ENCODE measurements around the gene SLC18A3.

The SLC18A3 gene

DNA sequence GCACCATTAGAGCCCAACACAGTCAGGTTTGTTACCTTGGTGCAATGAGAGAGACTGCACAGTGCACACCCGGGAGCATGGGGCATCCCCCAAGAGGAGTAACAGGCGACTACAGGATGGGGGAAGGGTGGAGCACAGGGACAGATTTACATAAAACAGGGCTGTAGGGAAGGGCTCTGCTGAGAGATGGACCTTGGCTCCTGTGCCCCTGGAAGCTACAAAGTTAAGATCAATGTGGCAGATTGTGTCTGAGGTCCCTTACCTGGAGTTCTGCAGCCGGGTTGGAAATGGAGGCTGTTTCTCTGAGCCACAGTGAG, 13.7 kb upstream of the SLC18A3 start:
- TF ChIP-seq REST (IDR thresholded peaks at IDR 0.05; ENCODE audit: insufficient replicate concordance, low read depth) (no peak), SPI1 (IDR thresholded peaks at IDR 0.05; ENCODE audit: borderline replicate concordance, low read depth) (no peak), GABPA (IDR thresholded peaks at IDR 0.05; ENCODE audit: low read depth) (no peak), POLR2AphosphoS5 (IDR thresholded peaks at IDR 0.05; ENCODE audit: low read depth) (no peak)
- TF ChIP-seq, protein P1, sequence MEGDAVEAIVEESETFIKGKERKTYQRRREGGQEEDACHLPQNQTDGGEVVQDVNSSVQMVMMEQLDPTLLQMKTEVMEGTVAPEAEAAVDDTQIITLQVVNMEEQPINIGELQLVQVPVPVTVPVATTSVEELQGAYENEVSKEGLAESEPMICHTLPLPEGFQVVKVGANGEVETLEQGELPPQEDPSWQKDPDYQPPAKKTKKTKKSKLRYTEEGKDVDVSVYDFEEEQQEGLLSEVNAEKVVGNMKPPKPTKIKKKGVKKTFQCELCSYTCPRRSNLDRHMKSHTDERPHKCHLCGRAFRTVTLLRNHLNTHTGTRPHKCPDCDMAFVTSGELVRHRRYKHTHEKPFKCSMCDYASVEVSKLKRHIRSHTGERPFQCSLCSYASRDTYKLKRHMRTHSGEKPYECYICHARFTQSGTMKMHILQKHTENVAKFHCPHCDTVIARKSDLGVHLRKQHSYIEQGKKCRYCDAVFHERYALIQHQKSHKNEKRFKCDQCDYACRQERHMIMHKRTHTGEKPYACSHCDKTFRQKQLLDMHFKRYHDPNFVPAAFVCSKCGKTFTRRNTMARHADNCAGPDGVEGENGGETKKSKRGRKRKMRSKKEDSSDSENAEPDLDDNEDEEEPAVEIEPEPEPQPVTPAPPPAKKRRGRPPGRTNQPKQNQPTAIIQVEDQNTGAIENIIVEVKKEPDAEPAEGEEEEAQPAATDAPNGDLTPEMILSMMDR (IDR thresholded peaks at IDR 0.05; ENCODE audit: insufficient read depth, low read length), result no peak
- no peaks in the 10 kb centered on the region for H3K27me3 ChIP-seq (ENCODE audit: insufficient read depth, poor library complexity, severe bottlenecking)
- H3K4me3 ChIP-seq (replicated peaks; ENCODE audit: insufficient read depth, low read length), result no peak overlapping the region
- no peak overlapping the region for H3K27ac ChIP-seq (replicated peaks)
- DNase-seq (ENCODE audit: low read depth in 1 of 2, low spot score in 1 of 2), result no peak

DNA sequence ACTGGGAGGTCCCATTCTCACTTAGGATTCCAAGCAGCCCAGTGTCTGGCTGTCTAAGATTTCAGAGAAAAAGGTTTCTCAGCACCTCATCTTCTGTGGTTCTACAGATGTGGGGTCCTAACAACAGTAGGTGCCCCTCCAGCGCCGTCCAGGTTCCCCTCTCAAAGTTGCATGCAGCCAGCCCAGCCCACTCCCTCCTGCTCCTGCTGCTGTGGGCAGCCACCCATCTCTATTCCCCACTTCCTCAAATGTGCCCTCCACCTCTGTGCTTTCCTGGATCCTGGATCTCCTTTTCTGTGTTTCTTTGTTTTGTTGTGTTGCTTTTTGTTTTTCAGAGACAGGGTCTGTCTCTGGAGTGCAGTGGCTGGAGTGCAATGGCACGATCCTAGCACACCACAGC, 13.3 kb upstream of the SLC18A3 start:
- DNase-seq (ENCODE audit: low read depth in 1 of 2, low spot score in 1 of 2), result no peak
- Histone ChIP-seq H3K27me3 (ENCODE audit: insufficient read depth, poor library complexity, severe bottlenecking) (no peaks in the 10 kb centered on the region), H3K27ac (replicated peaks) (no peak overlapping the region), H3K4me3 (replicated peaks; ENCODE audit: insufficient read depth, low read length) (no peak overlapping the region)
- TF ChIP-seq POLR2AphosphoS5 (IDR thresholded peaks at IDR 0.05; ENCODE audit: low read depth) (no peak), SPI1 (IDR thresholded peaks at IDR 0.05; ENCODE audit: borderline replicate concordance, low read depth) (peak; percentile 51; the same call in 1 of the 2 replicates), GABPA (IDR thresholded peaks at IDR 0.05; ENCODE audit: low read depth) (no peak)
- TF ChIP-seq, protein P1 (IDR thresholded peaks at IDR 0.05; ENCODE audit: insufficient read depth, low read length), result no peak

DNA sequence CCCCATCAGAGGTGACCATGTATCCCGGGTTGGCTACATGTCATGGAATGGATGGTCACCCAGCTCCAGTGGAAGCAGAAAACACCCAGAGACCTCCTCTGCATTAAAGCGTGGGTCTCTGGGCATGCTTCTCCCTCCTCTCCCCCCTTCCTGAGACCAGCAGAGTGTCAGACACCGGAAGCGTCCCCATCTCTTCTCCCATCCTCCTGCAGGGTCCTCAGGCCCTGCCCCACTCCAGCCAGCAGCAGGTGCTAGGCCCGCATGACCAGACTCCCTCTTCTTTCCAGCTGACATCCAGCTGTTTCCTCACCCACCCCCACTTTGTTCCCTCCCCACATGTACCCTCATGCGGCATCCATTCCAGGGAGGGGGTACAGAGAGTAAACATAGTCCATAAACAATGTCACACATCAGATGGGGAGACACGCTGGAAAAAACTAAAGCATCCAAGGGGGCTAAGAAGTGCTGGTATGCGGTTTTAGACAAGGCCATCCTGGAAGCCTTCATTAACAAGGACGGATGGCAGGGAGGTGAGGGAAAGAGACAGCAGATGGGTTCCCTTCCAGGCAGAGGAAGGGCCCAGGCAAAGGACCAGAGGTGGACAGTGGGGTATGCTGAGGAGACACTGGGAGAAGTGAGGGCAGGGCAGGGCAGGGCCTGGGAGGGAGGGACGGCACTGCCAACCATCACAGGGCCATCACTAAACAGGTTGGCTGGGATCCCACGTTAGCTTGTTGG, 12.5 kb upstream of the SLC18A3 start:
- H3K27me3 ChIP-seq (ENCODE audit: insufficient read depth, poor library complexity, severe bottlenecking), result no peaks in the 10 kb centered on the region

More for the DNA sequence above, 12.5 kb upstream of the SLC18A3 start:
- Histone ChIP-seq H3K4me3 (replicated peaks; ENCODE audit: insufficient read depth, low read length) (no peak overlapping the region), H3K27ac (replicated peaks) (no peak overlapping the region)
- no peak for DNase-seq (ENCODE audit: low read depth in 1 of 2, low spot score in 1 of 2)
- TF ChIP-seq, protein P1 (IDR thresholded peaks at IDR 0.05; ENCODE audit: insufficient read depth, low read length), result no peak
- TF ChIP-seq REST (IDR thresholded peaks at IDR 0.05; ENCODE audit: insufficient replicate concordance, low read depth), result no peak
- no peak for TF ChIP-seq POLR2AphosphoS5 (IDR thresholded peaks at IDR 0.05; ENCODE audit: low read depth)
- TF ChIP-seq SPI1 (IDR thresholded peaks at IDR 0.05; ENCODE audit: borderline replicate concordance, low read depth), result no peak
- no peak for TF ChIP-seq GABPA (IDR thresholded peaks at IDR 0.05; ENCODE audit: low read depth)

Data from HL-60 (cell line).